C4-2B (cell line): ENCODE measurements around the gene PADI4.

Source experiments
- CTCF ChIP-seq: fragments of 450-650 bp; conservative IDR thresholded peaks from 2 replicates; pipeline ENCODE4 v1.5.1; 2017; ENCODE audit warnings: mild to moderate bottlenecking
- ZFX ChIP-seq: fragments of 450-650 bp; IDR thresholded peaks from 2 replicates; pipeline ENCODE4 v1.6.1; 2017

- TF ChIP-seq CTCF: peak; percentile 70
- no peak for TF ChIP-seq ZFX
Measured at GRCh38 chr1:17405898-17406759, 98.1 kb downstream of the PADI4 start.
